Endothelial cell of umbilical vein (primary cell): ENCODE data around the gene RARRES2. TPM values are rescaled to one million over a fixed set of nuclear protein-coding genes. Genes with fewer than 3 reads are reported as not detected.

Experiments used
- BruUV-seq: library from RNA; stranded (reverse); fragments of 400-500 nt; replicated peaks from 2 replicates; lab custom pipeline; 2021; lab: Mats Ljungman, UMichigan
- CTCF ChIA-PET: fragments of 300-600, 350-600 bp; sonication (Branson Sonifier 250); formaldehyde crosslinking; loops from one replicate; lab custom pipeline; 2021; ENCODE audit warnings: antibody characterized with exemption, inconsistent platforms; lab: Charles Lee
- POLR2A ChIA-PET: fragments of 300-600, 350-600 bp; sonication (Branson Sonifier 250); formaldehyde crosslinking; loops from one replicate; lab custom pipeline; 2021; ENCODE audit warnings: antibody characterized with exemption, inconsistent platforms; lab: Charles Lee
- DNase-seq: peaks from one replicate; pipeline ENCODE4 v3.0.0-alpha.2; 2011; ENCODE audit warnings: low read depth, low spot score
- FAIRE-seq: peaks from 2 replicates; lab custom pipeline; 2011; peaks lifted over from hg19 to GRCh38; lab: Jason Lieb, UNC
- H2AFZ ChIP-seq: 2 replicates; pipeline ENCODE4 v1.6.0; 2012; ENCODE audit warnings: low read depth, low read length, control low read depth, inconsistent platforms
- H3K27ac ChIP-seq: 2 replicates; pipeline ENCODE4 v1.5.1; 2011; ENCODE audit warnings: low read depth, mild to moderate bottlenecking, control low read depth, low read length, moderate library complexity; ENCODE audit not compliant: insufficient read depth
- H3K27me3 ChIP-seq, 2 experiments: 2 replicates each; pipeline versions ENCODE4 v1.6.0 to v1.6.1; 2011; ENCODE audit warnings: low read length in 2 of 2, mixed read lengths in 1 of 2; ENCODE audit not compliant: control insufficient read depth in 2 of 2, insufficient read depth in 2 of 2
- H3K36me3 ChIP-seq, 2 experiments: 2 replicates in 1 of 2; 3 replicates in 1 of 2; pipeline ENCODE4 v1.5.1; 2011; ENCODE audit warnings: low read length in 2 of 2, mild to moderate bottlenecking in 1 of 2, moderate library complexity in 1 of 2; ENCODE audit not compliant: control insufficient read depth in 2 of 2, insufficient read depth in 2 of 2; ENCODE audit errors: extremely low read depth in 1 of 2
- H3K4me1 ChIP-seq: 3 replicates; pipeline ENCODE4 v1.5.1; 2011; ENCODE audit warnings: mild to moderate bottlenecking, low read length; ENCODE audit not compliant: control insufficient read depth, insufficient read depth; ENCODE audit errors: extremely low read depth
- H3K4me2 ChIP-seq: 2 replicates; pipeline ENCODE4 v1.6.1; 2011; ENCODE audit warnings: low read length, control low read depth, mixed read lengths; ENCODE audit not compliant: insufficient read depth
- H3K4me3 ChIP-seq, 3 experiments: fragments of 200-600 bp in 1 of 3; sonication (generic), shearing (Covaris generic) in 1 of 3; replicated peaks in 1 of 3; 2 replicates each; pipeline ENCODE4 v1.5.1; 2011 to 2016; ENCODE audit warnings: control low read depth in 3 of 3, low read length in 3 of 3, mild to moderate bottlenecking in 2 of 3, inconsistent platforms in 1 of 3, low read depth in 1 of 3, moderate library complexity in 1 of 3; ENCODE audit not compliant: insufficient read depth in 1 of 3
- H3K79me2 ChIP-seq: 2 replicates; pipeline ENCODE4 v1.6.0; 2012; ENCODE audit warnings: low read length, inconsistent platforms; ENCODE audit not compliant: control insufficient read depth, insufficient read depth
- H3K9ac ChIP-seq: replicated peaks from 2 replicates; pipeline ENCODE3; 2011; ENCODE audit warnings: low read length, control low read depth; ENCODE audit not compliant: insufficient read depth; ENCODE audit errors: extremely low read depth
- H3K9me1 ChIP-seq: replicated peaks from 3 replicates; pipeline ENCODE4 v1.6.0; 2011; ENCODE audit warnings: mild to moderate bottlenecking, low read length; ENCODE audit not compliant: control insufficient read depth, insufficient read depth; ENCODE audit errors: extremely low read depth
- H3K9me3 ChIP-seq: replicated peaks from 2 replicates; pipeline ENCODE4 v1.5.1; 2012; ENCODE audit warnings: low read length, inconsistent platforms; ENCODE audit not compliant: control insufficient read depth, insufficient read depth
- H4K20me1 ChIP-seq: replicated peaks from 2 replicates; pipeline ENCODE3; 2011; ENCODE audit warnings: mild to moderate bottlenecking, low read length; ENCODE audit not compliant: control insufficient read depth, insufficient read depth; ENCODE audit errors: extremely low read depth
- CTCF ChIP-seq, 2 donors: IDR thresholded peaks; 1 replicate in 1 of 2; 2 replicates in 1 of 2; pipeline ENCODE4 v1.5.1; 2011; ENCODE audit warnings: low read length in 2 of 2, mild to moderate bottlenecking in 2 of 2, moderate library complexity in 2 of 2, control low read depth in 1 of 2, inconsistent platforms in 1 of 2, low read depth in 1 of 2; ENCODE audit not compliant: insufficient read depth in 1 of 2; ENCODE audit errors: extremely low read depth in 1 of 2
- EZH2 ChIP-seq: IDR thresholded peaks from 2 replicates; pipeline ENCODE4 v1.6.1; 2012; ENCODE audit warnings: borderline replicate concordance, low read depth, mild to moderate bottlenecking, moderate library complexity, low read length, inconsistent platforms; ENCODE audit not compliant: severe bottlenecking
- FOS ChIP-seq: IDR thresholded peaks from 2 replicates; pipeline ENCODE4 v1.6.1; 2011; ENCODE audit warnings: mild to moderate bottlenecking, low read length, moderate library complexity, borderline replicate concordance; ENCODE audit not compliant: insufficient read depth
- GATA2 ChIP-seq: IDR thresholded peaks from 2 replicates; pipeline ENCODE4 v1.7.0; 2011; ENCODE audit warnings: low read depth, mild to moderate bottlenecking, moderate library complexity, mixed read lengths, low read length; ENCODE audit not compliant: insufficient read length, insufficient read depth
- JUN ChIP-seq: IDR thresholded peaks from 2 replicates; pipeline ENCODE4 v1.6.1; 2011; ENCODE audit warnings: borderline replicate concordance, low read depth; ENCODE audit not compliant: insufficient read length, insufficient read depth
- MYC ChIP-seq: IDR thresholded peaks from one replicate; pipeline ENCODE4 v1.6.1; 2011; ENCODE audit warnings: mild to moderate bottlenecking, low read depth, low read length
- POLR2A ChIP-seq: IDR thresholded peaks from 2 replicates; pipeline ENCODE4 v1.6.1; 2012; ENCODE audit warnings: low read depth, mild to moderate bottlenecking, control low read depth, low read length
- POLR2AphosphoS5 ChIP-seq: IDR thresholded peaks from 2 replicates; pipeline ENCODE4 v1.6.1; 2012; ENCODE audit warnings: low read depth, mild to moderate bottlenecking, control low read depth, low read length, moderate library complexity; ENCODE audit not compliant: insufficient read depth
- dilution Hi-C: fragments of 300-500 bp; cut with MboI; formaldehyde crosslinking; loops from one replicate; pipeline ENCODE4 v1.15.0; 2019; ENCODE audit warnings: low sequenced_read_pairs; ENCODE audit not compliant: extremely low pct_ligation_motif_present
- intact Hi-C: fragments of 100-400 bp; cut with micrococcal nuclease; formaldehyde crosslinking; loops from one replicate; pipeline ENCODE4 v1.10.0; 2022
- polyA plus RNA-seq, 4 experiments: library from polyadenylated mRNA; depleted of rRNA in 3 of 4; stranded (reverse) in 3 of 4; unstranded in 1 of 4; fragments of >200 nt; gene quantifications; 2 replicates each; pipeline versions ENCODE4 v1.2.1 to v1.2.3, GENCODE V29; 2011 to 2012; ENCODE audit warnings: missing spikeins in 1 of 4
- total RNA-seq: library from RNA; stranded (reverse); gene quantifications from 2 replicates; pipeline ENCODE4 v1.2.3, GENCODE V29; 2021
- TF ChIP-seq, protein P1 (sequence below): IDR thresholded peaks from 2 replicates; pipeline ENCODE4 v1.6.1; 2011; ENCODE audit not compliant: insufficient read depth, insufficient read length

The RARRES2 gene
- total and polyA plus RNA-seq, 2 donors (not counting 3 experiments of a cell fraction or from before 2014, with no cell fraction given) = not detected

DNA sequence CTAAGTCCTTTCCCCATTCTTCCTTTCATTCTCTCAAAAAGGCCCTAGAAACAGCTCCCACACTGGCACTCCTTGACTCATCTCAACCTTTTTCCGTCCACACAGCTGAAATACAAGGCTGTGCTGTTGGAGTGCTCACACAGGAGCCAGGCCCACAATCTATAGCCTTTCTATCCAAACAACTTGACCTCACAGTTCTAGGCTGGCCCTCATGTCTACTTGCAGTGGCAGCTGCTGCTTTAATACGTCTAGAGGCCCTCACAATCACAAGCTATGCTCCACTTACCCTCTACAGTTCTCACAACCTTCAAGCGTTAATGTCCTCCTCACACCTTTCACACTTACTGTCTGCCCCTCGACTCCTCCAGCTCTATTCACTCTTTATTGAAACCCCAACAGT lies 30.3 kb downstream of the RARRES2 start:
- H3K4me3 ChIP-seq = no peak overlapping the region
- H3K9ac ChIP-seq = no peak overlapping the region
- ChIA-PET POLR2A (no interaction called here), CTCF (no interaction called here)
- intact Hi-C loops = no loop called here
- TF ChIP-seq JUN = no peak
- no peak for TF ChIP-seq EZH2
- TF ChIP-seq POLR2AphosphoS5 = no peak
- TF ChIP-seq POLR2A = no peak
- TF ChIP-seq MYC = no peak
- TF ChIP-seq, protein P1, sequence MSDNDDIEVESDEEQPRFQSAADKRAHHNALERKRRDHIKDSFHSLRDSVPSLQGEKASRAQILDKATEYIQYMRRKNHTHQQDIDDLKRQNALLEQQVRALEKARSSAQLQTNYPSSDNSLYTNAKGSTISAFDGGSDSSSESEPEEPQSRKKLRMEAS = no peak
- no peak for TF ChIP-seq FOS
- no peak for TF ChIP-seq CTCF (IDR thresholded peaks at IDR 0.05; ENCODE audit: extremely low read depth in 1 of 2, insufficient read depth in 1 of 2, low read depth in 1 of 2, low read length in 2 of 2)
- TF ChIP-seq GATA2 = no peak
- no TSS peak for BruUV-seq
- no peak overlapping the region for H3K4me2 ChIP-seq
- no peaks in the 10 kb centered on the region for H3K4me1 ChIP-seq
- FAIRE-seq (no peak), DNase-seq (no peak)
- no peaks in the 10 kb centered on the region for H3K9me1 ChIP-seq
- H3K36me3 ChIP-seq = no peaks in the 10 kb centered on the region
- H3K9me3 ChIP-seq = no peaks in the 10 kb centered on the region
- peaks cover 2 to 5% of the 10 kb centered on the region in 2 experiments for H3K27me3 ChIP-seq
- no peaks in the 10 kb centered on the region for H3K79me2 ChIP-seq
- H4K20me1 ChIP-seq = no peaks in the 10 kb centered on the region
- dilution Hi-C loops = no loop called here
- H3K27ac ChIP-seq = no peak overlapping the region
- H2AFZ ChIP-seq = no peak overlapping the region
